OCI-LY1 (cell line): Measurements from ENCODE around the gene BICDL2.
A peak's percentile ranks its signal among the peaks of the same experiment; 100 is the strongest.
"Not testable (repeated sequence)": the region's sequence is repeated elsewhere in the genome, so short reads cannot be mapped to it uniquely, and the experiment has no call there.

Source experiments
- H2AFZ ChIP-seq: fragments of 200-600 bp; sonication (generic), shearing (Covaris generic); 2 replicates; pipeline ENCODE4 v1.6.0; 2014; ENCODE audit warnings: antibody characterized with exemption, mild to moderate bottlenecking, low read length
- H3F3A ChIP-seq: fragments of 200-600 bp; sonication (generic), shearing (Covaris generic); 2 replicates; pipeline ENCODE4 v1.6.0; 2014; ENCODE audit warnings: mild to moderate bottlenecking, antibody characterized with exemption, low read length, moderate library complexity; ENCODE audit not compliant: insufficient read depth
- H3K27ac ChIP-seq: fragments of 200-600 bp; sonication (generic); 2 replicates; pipeline ENCODE4 v1.5.1; 2014; ENCODE audit warnings: low read length, mixed run types, mild to moderate bottlenecking, low read depth; ENCODE audit not compliant: poor library complexity, severe bottlenecking
- H3K27me3 ChIP-seq: fragments of 200-600 bp; sonication (generic); 2 replicates; pipeline ENCODE4 v1.6.0; 2014; ENCODE audit warnings: antibody characterized with exemption, mild to moderate bottlenecking, low read length, moderate library complexity; ENCODE audit not compliant: insufficient read depth
- H3K36me3 ChIP-seq: fragments of 200-600 bp; sonication (generic); 2 replicates; pipeline ENCODE4 v1.6.1; 2014; ENCODE audit warnings: mild to moderate bottlenecking, antibody characterized with exemption, low read length, moderate library complexity, mixed read lengths; ENCODE audit not compliant: insufficient read depth
- H3K4me1 ChIP-seq: fragments of 200-600 bp; sonication (generic); 2 replicates; pipeline ENCODE4 v1.5.1; 2014; ENCODE audit warnings: mild to moderate bottlenecking, low read length, moderate library complexity; ENCODE audit not compliant: insufficient read depth, severe bottlenecking
- H3K4me2 ChIP-seq: fragments of 200-600 bp; sonication (generic), shearing (Covaris generic); 2 replicates; pipeline ENCODE4 v1.6.1; 2014; ENCODE audit warnings: low read length
- H3K4me3 ChIP-seq: fragments of 200-600 bp; sonication (generic); 2 replicates; pipeline ENCODE4 v1.5.1; 2014; ENCODE audit warnings: low read length, low read depth, mild to moderate bottlenecking, mixed read lengths; ENCODE audit not compliant: poor library complexity, severe bottlenecking
- H3K79me2 ChIP-seq: fragments of 200-600 bp; shearing (Covaris generic); 2 replicates; pipeline ENCODE4 v1.6.1; 2016; ENCODE audit warnings: mixed run types, low read length, mixed read lengths; ENCODE audit not compliant: insufficient read depth
- H3K9ac ChIP-seq: fragments of 200-600 bp; sonication (generic), shearing (Covaris generic); 2 replicates; pipeline ENCODE4 v1.6.1; 2014; ENCODE audit warnings: mild to moderate bottlenecking, low read length, mixed read lengths
- H3K9me2 ChIP-seq: fragments of 200-600 bp; sonication (generic), shearing (Covaris generic); 2 replicates; pipeline ENCODE4 v1.6.1; 2014; ENCODE audit warnings: low read depth, mild to moderate bottlenecking, low read length, mixed read lengths
- H3K9me3 ChIP-seq: fragments of 200-600 bp; shearing (Covaris generic); 2 replicates; pipeline ENCODE4 v1.6.1; 2014; ENCODE audit warnings: low read length, mixed read lengths
- H4K20me1 ChIP-seq: fragments of 200-600 bp; sonication (generic), shearing (Covaris generic); 2 replicates; pipeline ENCODE4 v1.6.0; 2016; ENCODE audit warnings: mild to moderate bottlenecking, low read length; ENCODE audit not compliant: insufficient read depth
- EZH2 ChIP-seq: fragments of 200-600 bp; sonication (generic), shearing (Covaris generic); IDR thresholded peaks from 2 replicates; pipeline ENCODE4 v1.8.0; 2017; ENCODE audit warnings: borderline replicate concordance, mixed run types, mild to moderate bottlenecking, antibody characterized with exemption, low read length, moderate library complexity, mixed read lengths
- TF ChIP-seq, protein P1 (sequence below): fragments of 200-600 bp; sonication (generic), shearing (Covaris generic); IDR thresholded peaks from 2 replicates; pipeline ENCODE4 v1.5.1; 2017; ENCODE audit warnings: mild to moderate bottlenecking, antibody characterized with exemption, low read length, moderate library complexity, mixed read lengths

The BICDL2 gene

DNA sequence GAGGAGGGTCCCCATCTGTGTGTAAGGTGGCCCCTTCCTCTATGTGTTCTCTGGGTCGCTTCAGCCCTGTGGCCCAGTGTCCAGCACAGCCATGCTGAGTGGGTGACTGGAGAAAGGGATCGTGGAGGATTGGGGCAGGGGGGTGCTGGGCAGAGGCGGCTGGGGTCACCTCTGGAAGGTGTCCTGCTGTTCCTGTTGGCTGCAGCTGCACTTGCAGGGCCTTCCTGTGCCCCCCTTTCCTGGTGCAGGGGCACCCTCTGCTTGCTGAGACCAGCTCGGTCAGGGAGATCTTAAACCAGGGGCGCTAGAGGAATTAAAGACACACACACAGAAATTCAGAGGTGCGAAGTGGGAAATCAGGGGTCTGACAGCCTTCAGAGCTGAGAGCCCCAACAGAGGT lies 39.8 kb upstream of the BICDL2 start:
- no peaks in the 10 kb centered on the region for H3K79me2 ChIP-seq
- H3K9me3 ChIP-seq: no peaks in the 10 kb centered on the region
- peaks cover 12% of the 10 kb centered on the region; the same call in 1 of the 2 replicates for H3K27me3 ChIP-seq
- TF ChIP-seq, protein P1, sequence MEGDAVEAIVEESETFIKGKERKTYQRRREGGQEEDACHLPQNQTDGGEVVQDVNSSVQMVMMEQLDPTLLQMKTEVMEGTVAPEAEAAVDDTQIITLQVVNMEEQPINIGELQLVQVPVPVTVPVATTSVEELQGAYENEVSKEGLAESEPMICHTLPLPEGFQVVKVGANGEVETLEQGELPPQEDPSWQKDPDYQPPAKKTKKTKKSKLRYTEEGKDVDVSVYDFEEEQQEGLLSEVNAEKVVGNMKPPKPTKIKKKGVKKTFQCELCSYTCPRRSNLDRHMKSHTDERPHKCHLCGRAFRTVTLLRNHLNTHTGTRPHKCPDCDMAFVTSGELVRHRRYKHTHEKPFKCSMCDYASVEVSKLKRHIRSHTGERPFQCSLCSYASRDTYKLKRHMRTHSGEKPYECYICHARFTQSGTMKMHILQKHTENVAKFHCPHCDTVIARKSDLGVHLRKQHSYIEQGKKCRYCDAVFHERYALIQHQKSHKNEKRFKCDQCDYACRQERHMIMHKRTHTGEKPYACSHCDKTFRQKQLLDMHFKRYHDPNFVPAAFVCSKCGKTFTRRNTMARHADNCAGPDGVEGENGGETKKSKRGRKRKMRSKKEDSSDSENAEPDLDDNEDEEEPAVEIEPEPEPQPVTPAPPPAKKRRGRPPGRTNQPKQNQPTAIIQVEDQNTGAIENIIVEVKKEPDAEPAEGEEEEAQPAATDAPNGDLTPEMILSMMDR: no peak
- no peak for TF ChIP-seq EZH2
- peaks cover 22% of the 10 kb centered on the region for H3K4me1 ChIP-seq
- no peaks in the 10 kb centered on the region for H4K20me1 ChIP-seq
- no peak overlapping the region for H3K27ac ChIP-seq
- H3K9me2 ChIP-seq: no peaks in the 10 kb centered on the region
- H3K4me3 ChIP-seq: no peak overlapping the region
- no peak overlapping the region for H2AFZ ChIP-seq
- H3K9ac ChIP-seq: no peak overlapping the region
- no peak overlapping the region for H3K4me2 ChIP-seq
- no peaks in the 10 kb centered on the region for H3K36me3 ChIP-seq
- no peaks in the 10 kb centered on the region for H3F3A ChIP-seq

DNA sequence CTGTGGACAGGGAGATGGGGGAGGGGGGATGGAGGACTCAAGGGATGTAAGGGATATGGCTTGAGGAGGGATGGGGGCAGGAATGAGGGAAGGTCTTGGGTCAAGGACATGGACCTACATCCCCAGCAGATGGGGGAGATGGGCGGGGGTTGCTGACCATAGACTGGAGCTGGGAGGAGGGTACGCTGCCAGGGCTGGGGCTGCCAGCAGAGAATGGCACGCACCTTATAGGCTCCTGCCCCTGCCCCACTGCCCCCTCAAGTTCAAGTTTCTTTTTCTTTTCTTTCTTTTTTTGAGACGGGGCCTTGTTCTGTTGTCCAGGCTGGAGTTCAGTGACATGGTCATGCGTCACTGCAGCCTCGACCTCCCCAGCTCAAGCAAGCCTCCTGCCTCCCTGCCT lies 39.2 kb upstream of the BICDL2 start:
- not testable (repeated sequence) for H2AFZ ChIP-seq, H3K4me3 ChIP-seq, H3K36me3 ChIP-seq, H3K9me2 ChIP-seq, H3F3A ChIP-seq, H3K4me2 ChIP-seq, H3K9ac ChIP-seq, H3K27ac ChIP-seq, H3K9me3 ChIP-seq, H4K20me1 ChIP-seq, H3K79me2 ChIP-seq
- Histone ChIP-seq H3K27me3 (peaks cover 12% of the 10 kb centered on the region; the same call in 1 of the 2 replicates), H3K4me1 (peaks cover 22% of the 10 kb centered on the region)

DNA sequence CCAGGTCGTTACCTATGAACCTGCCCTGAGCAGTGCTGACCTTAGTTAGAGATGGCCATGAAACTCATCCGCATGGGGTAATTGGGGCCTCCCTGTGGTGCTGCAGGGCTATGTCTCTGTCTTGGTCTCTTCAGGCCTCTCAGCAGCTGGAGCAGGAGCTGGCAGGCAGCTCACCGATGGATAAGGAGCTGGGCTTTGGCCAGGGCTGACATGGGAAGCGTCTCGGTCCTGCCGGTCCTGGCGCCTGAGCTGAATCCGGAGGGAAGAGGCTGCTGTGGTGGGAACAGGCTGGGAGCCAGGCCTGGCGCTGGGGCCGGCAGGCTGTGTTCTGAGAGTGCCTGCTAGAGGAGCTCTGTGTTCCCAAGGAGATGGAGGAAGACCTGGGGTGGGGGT lies 38.8 kb upstream of the BICDL2 start:
- Histone ChIP-seq H3K79me2 (no peaks in the 10 kb centered on the region), H3K9me3 (no peaks in the 10 kb centered on the region), H3K27me3 (peaks cover 12% of the 10 kb centered on the region; the same call in 1 of the 2 replicates), H3K4me1 (peaks cover 22% of the 10 kb centered on the region), H4K20me1 (no peaks in the 10 kb centered on the region), H3K36me3 (no peaks in the 10 kb centered on the region), H3F3A (no peaks in the 10 kb centered on the region), H3K4me2 (peak overlapping the region; percentile 37; the same call in 1 of the 2 replicates), H3K27ac (no peak overlapping the region), H2AFZ (no peak overlapping the region), H3K9ac (no peak overlapping the region), H3K4me3 (no peak overlapping the region), H3K9me2 (no peaks in the 10 kb centered on the region)
- TF ChIP-seq, protein P1: no peak
- TF ChIP-seq EZH2: no peak

DNA sequence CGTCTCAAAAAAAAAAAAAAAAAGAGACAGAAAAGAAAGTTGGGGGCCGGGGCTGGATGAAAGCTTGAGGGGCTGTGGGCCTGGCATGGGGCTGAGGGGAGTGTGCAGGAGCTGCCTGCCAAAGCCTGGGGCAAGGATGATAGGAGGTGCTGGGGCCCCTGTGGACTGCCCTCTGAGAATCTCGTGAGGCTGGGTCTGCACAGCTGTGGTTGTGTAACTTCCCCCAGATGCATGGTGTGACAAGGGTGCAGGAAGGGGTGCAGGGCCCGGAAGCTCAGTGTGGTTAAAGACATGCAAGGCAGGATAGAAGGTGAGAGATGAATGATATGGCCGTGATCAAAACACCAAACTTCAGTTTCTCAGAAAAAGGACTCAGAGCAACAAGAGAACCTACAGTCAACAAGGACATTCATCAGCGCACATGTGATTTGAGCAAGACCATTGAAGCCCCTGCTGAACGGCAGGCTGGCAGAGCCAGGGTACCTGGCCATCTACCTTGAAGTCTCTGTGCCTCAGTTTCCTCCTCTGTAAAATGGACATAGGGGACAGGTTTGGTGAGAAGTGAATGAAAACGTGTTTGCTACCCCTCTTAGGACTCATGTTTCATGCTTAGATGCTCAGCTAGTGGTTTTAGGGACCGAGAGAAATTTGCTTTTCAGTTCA lies 38.2 kb upstream of the BICDL2 start:
- Histone ChIP-seq H4K20me1 (no peaks in the 10 kb centered on the region), H3K4me3 (no peak overlapping the region), H3K4me1 (peaks cover 22% of the 10 kb centered on the region), H2AFZ (no peak overlapping the region), H3K27ac (no peak overlapping the region), H3K36me3 (no peaks in the 10 kb centered on the region), H3K79me2 (no peaks in the 10 kb centered on the region), H3K27me3 (peaks cover 12% of the 10 kb centered on the region; the same call in 1 of the 2 replicates), H3K9me2 (no peaks in the 10 kb centered on the region), H3K4me2 (peak overlapping the region; percentile 37), H3K9ac (no peak overlapping the region), H3F3A (no peaks in the 10 kb centered on the region), H3K9me3 (no peaks in the 10 kb centered on the region)
- TF ChIP-seq, protein P1: no peak
- TF ChIP-seq EZH2: no peak
